K562 (cell line): Measurements from ENCODE around the gene IL27RA. TPM values are rescaled to one million over a fixed set of nuclear protein-coding genes. Genes with fewer than 3 reads are reported as not detected.

ENCODE experiments used
- BCLAF1 ChIP-seq, 2 experiments: fragments of 450-650 bp in 1 of 2; IDR thresholded peaks; 2 replicates each; pipeline ENCODE4 v1.6.1; 2011 to 2017; ENCODE audit warnings: low read depth in 2 of 2, antibody characterized with exemption in 1 of 2, borderline replicate concordance in 1 of 2, low read length in 1 of 2, mild to moderate bottlenecking in 1 of 2, mixed read lengths in 1 of 2; ENCODE audit not compliant: control insufficient read depth in 1 of 2
- CHD4 ChIP-seq: fragments of 200-600 bp; sonication (generic); IDR thresholded peaks from 3 replicates; pipeline ENCODE4 v1.6.1; 2012; ENCODE audit warnings: low read depth, mild to moderate bottlenecking, mixed read lengths, low read length, inconsistent platforms; ENCODE audit not compliant: insufficient read depth, insufficient replicate concordance, poor library complexity, severe bottlenecking
- CREB1 ChIP-seq, 2 experiments: sonication (generic) in 1 of 2; formaldehyde crosslinking in 1 of 2; IDR thresholded peaks; 2 replicates each; pipeline versions ENCODE4 v1.6.1 to v1.8.0; 2012 to 2022; ENCODE audit warnings: inconsistent platforms in 1 of 2, mild to moderate bottlenecking in 1 of 2, missing genetic modification reagents in 1 of 2, moderate library complexity in 1 of 2
- CREM ChIP-seq: IDR thresholded peaks from 2 replicates; pipeline ENCODE4 v1.6.1; 2014; ENCODE audit warnings: antibody characterized with exemption, low read depth
- HDAC2 ChIP-seq: fragments of 450-650 bp; IDR thresholded peaks from 2 replicates; pipeline ENCODE4 v1.6.1; 2016; ENCODE audit warnings: mild to moderate bottlenecking
- ILF3 ChIP-seq: fragments of 450-650 bp; IDR thresholded peaks from 2 replicates; pipeline ENCODE4 v1.6.1; 2018; ENCODE audit warnings: antibody characterized with exemption, mild to moderate bottlenecking, moderate library complexity, borderline replicate concordance
- MEF2A ChIP-seq: IDR thresholded peaks from 2 replicates; pipeline ENCODE4 v1.6.1; 2011; ENCODE audit warnings: low read depth, mild to moderate bottlenecking, low read length, moderate library complexity; ENCODE audit not compliant: control insufficient read depth
- NR2C2 ChIP-seq, 2 experiments: fragments of 200-800 bp in 1 of 2; sonication (Bioruptor generic) in 1 of 2; sonication (generic) in 1 of 2; formaldehyde crosslinking in 1 of 2; IDR thresholded peaks; 2 replicates each; pipeline versions ENCODE4 v1.6.1 to v1.8.0; 2016 to 2022; ENCODE audit warnings: mild to moderate bottlenecking in 1 of 2, missing compliant biosample characterization in 1 of 2, missing genetic modification characterization in 1 of 2, missing genetic modification reagents in 1 of 2
- PHB ChIP-seq: fragments of 250-450 bp; sonication (Bioruptor Pico); IDR thresholded peaks from 2 replicates; pipeline ENCODE4 v1.5.0; 2021
- TCF3 ChIP-seq: sonication (generic); formaldehyde crosslinking; IDR thresholded peaks from 2 replicates; pipeline ENCODE4 v1.4.0; 2020; ENCODE audit warnings: mild to moderate bottlenecking, missing genetic modification reagents
- U2AF1 ChIP-seq: fragments of 200-400 bp; formaldehyde crosslinking; optimal IDR thresholded peaks from 2 replicates; pipeline ENCODE3; 2017; ENCODE audit warnings: mild to moderate bottlenecking, low read depth, low read length, moderate library complexity
- XRCC5 ChIP-seq: fragments of 200-400 bp; formaldehyde crosslinking; IDR thresholded peaks from 2 replicates; pipeline ENCODE4 v1.6.1; 2017; ENCODE audit warnings: low read depth, mild to moderate bottlenecking, low read length
- ZC3H11A ChIP-seq: IDR thresholded peaks from 2 replicates; pipeline ENCODE4 v1.6.1; 2012; ENCODE audit warnings: low read depth, low read length, improper control_type of control experiment
- ZNF316 ChIP-seq: fragments of 450-650 bp; IDR thresholded peaks from 2 replicates; pipeline ENCODE4 v1.6.1; 2016
- polyA plus RNA-seq, 8 experiments: library from polyadenylated mRNA; depleted of rRNA in 4 of 8; stranded (reverse) in 5 of 8; unstranded in 3 of 8; fragments of >200 nt; fragmentation: Nextera tagmentation in 2 of 8; fragmentation: Illumina TruSeq in 1 of 8; extraction: Ambion mirVana in 2 of 8; extraction: Trizol in 1 of 8; gene quantifications; 2 replicates each; pipeline versions ENCODE4 v1.2.1 to v1.2.3, GENCODE V29; 2011 to 2014; ENCODE audit warnings: inconsistent platforms in 1 of 8, missing spikeins in 1 of 8
- total RNA-seq, 7 experiments: library from RNA; depleted of rRNA in 6 of 7; stranded (reverse); fragments of >200 nt in 6 of 7; fragmentation: Illumina TruSeq in 2 of 7; extraction: Trizol in 2 of 7; gene quantifications; 2 replicates each; pipeline versions ENCODE4 v1.2.1 to v1.2.3, GENCODE V29; 2011 to 2021; ENCODE audit warnings: low replicate concordance in 1 of 7
- TF ChIP-seq, protein P1 (sequence below): fragments of 200-800 bp; sonication (Bioruptor generic); IDR thresholded peaks from 2 replicates; pipeline ENCODE4 v1.6.1; 2017; ENCODE audit warnings: missing genetic modification characterization, missing compliant biosample characterization
- TF ChIP-seq, protein P2 (sequence below), 2 experiments: fragments of 450-650 bp; IDR thresholded peaks; 2 replicates each; pipeline ENCODE4 v1.6.1; 2016
- TF ChIP-seq, protein P3 (sequence below): fragments of 450-650 bp; formaldehyde crosslinking; IDR thresholded peaks from 2 replicates; pipeline ENCODE4 v1.4.0; 2020; ENCODE audit warnings: mild to moderate bottlenecking, moderate library complexity
- TF ChIP-seq, protein P4 (sequence below): sonication (generic); formaldehyde crosslinking; IDR thresholded peaks from 2 replicates; pipeline ENCODE4 v1.8.0; 2022; ENCODE audit warnings: mild to moderate bottlenecking, missing genetic modification reagents

IL27RA gene
- total and polyA plus RNA-seq, 9 of the 15 experiments (the other 6 are each of a cell fraction or from before 2014, with no cell fraction given), result 1.9 to 15.9 (median 12.0) TPM

- TF ChIP-seq BCLAF1 (IDR thresholded peaks at IDR 0.05; ENCODE audit: borderline replicate concordance in 1 of 2, control insufficient read depth in 1 of 2, low read depth in 2 of 2, low read length in 1 of 2) (no peak), HDAC2 (no peak), NR2C2 (CRISPR knock-in tag; IDR thresholded peaks at IDR 0.05) (no peak), NR2C2 (tag; IDR thresholded peaks at IDR 0.05) (no peak), U2AF1 (no peak), MEF2A (no peak), CREB1 (IDR thresholded peaks at IDR 0.05) (no peak), CREB1 (CRISPR knock-in tag; IDR thresholded peaks at IDR 0.05) (peak; percentile 41; the same call in 1 of the 2 replicates), ZC3H11A (no peak), ILF3 (no peak), CREM (peak; percentile 54; the same call in 1 of the 2 replicates), CHD4 (peak; percentile 50), PHB (no peak), XRCC5 (0 out of 2 replicates have a peak, but pooled peaks have one; percentile 12), ZNF316 (no peak), TCF3 (CRISPR knock-in tag) (no peak)
- TF ChIP-seq, protein P1, sequence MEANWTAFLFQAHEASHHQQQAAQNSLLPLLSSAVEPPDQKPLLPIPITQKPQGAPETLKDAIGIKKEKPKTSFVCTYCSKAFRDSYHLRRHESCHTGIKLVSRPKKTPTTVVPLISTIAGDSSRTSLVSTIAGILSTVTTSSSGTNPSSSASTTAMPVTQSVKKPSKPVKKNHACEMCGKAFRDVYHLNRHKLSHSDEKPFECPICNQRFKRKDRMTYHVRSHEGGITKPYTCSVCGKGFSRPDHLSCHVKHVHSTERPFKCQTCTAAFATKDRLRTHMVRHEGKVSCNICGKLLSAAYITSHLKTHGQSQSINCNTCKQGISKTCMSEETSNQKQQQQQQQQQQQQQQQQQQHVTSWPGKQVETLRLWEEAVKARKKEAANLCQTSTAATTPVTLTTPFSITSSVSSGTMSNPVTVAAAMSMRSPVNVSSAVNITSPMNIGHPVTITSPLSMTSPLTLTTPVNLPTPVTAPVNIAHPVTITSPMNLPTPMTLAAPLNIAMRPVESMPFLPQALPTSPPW (CRISPR knock-in tag), result 0 out of 2 replicates have a peak, but pooled peaks have one; percentile 24
- TF ChIP-seq, protein P2, sequence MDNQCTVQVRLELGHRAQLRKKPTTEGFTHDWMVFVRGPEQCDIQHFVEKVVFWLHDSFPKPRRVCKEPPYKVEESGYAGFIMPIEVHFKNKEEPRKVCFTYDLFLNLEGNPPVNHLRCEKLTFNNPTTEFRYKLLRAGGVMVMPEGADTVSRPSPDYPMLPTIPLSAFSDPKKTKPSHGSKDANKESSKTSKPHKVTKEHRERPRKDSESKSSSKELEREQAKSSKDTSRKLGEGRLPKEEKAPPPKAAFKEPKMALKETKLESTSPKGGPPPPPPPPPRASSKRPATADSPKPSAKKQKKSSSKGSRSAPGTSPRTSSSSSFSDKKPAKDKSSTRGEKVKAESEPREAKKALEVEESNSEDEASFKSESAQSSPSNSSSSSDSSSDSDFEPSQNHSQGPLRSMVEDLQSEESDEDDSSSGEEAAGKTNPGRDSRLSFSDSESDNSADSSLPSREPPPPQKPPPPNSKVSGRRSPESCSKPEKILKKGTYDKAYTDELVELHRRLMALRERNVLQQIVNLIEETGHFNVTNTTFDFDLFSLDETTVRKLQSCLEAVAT (IDR thresholded peaks at IDR 0.05), result no peak
- TF ChIP-seq, protein P3, sequence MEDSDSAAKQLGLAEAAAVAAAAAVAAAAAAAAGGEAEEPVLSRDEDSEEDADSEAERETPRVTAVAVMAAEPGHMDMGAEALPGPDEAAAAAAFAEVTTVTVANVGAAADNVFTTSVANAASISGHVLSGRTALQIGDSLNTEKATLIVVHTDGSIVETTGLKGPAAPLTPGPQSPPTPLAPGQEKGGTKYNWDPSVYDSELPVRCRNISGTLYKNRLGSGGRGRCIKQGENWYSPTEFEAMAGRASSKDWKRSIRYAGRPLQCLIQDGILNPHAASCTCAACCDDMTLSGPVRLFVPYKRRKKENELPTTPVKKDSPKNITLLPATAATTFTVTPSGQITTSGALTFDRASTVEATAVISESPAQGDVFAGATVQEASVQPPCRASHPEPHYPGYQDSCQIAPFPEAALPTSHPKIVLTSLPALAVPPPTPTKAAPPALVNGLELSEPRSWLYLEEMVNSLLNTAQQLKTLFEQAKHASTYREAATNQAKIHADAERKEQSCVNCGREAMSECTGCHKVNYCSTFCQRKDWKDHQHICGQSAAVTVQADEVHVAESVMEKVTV (CRISPR knock-in tag), result no peak
- TF ChIP-seq, protein P4, sequence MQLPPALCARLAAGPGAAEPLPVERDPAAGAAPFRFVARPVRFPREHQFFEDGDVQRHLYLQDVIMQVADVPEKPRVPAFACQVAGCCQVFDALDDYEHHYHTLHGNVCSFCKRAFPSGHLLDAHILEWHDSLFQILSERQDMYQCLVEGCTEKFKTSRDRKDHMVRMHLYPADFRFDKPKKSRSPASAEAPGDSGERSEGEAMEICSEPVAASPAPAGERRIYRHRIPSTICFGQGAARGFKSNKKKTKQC, result no peak
Measured at GRCh38 chr19:14059093-14059480, 27.5 kb downstream of the IL27RA start (continued).
